GM19238 (cell line): ENCODE results near the gene SPINT4.
A peak's percentile ranks its signal among the peaks of the same experiment; 100 is the strongest.
"Not testable (repeated sequence)": the region's sequence is repeated elsewhere in the genome, so short reads cannot be mapped to it uniquely, and the experiment has no call there.

Experiments used
- DNase-seq: peaks from one replicate; pipeline ENCODE4 v3.0.0; 2011; ENCODE audit warnings: low spot score; ENCODE audit not compliant: insufficient read length

The SPINT4 gene

DNA sequence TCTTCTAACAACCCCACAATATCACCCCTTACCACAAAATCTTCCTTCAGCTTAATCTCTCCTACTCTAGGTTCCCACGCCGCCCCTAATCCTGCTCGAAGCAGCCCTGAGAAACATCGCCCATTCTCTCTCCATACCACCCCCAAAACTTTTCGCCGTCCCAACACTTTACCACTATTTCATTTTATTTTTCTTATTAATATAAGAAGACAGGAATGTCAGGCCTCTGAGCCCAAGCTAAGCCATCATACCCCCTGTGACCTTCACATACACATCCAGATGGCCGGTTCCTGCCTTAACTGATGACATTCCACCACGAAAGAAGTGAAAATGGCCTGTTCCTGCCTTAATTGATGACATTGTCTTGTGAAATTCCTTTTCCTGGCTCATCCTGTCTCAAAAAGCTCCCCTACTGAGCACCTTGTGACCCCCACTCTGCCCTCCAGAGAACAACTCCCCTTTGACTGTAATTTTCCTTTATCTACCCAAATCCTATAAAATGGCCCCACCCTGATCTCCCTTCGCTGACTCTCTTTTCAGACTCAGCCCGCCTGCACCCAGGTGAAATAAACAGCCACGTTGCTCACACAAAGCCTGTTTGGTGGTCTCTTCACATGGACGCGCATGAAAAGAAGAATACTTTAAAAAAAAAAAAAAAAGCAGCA is 42.6 kb downstream of the SPINT4 start:
- DNase-seq, result not testable (repeated sequence)

DNA sequence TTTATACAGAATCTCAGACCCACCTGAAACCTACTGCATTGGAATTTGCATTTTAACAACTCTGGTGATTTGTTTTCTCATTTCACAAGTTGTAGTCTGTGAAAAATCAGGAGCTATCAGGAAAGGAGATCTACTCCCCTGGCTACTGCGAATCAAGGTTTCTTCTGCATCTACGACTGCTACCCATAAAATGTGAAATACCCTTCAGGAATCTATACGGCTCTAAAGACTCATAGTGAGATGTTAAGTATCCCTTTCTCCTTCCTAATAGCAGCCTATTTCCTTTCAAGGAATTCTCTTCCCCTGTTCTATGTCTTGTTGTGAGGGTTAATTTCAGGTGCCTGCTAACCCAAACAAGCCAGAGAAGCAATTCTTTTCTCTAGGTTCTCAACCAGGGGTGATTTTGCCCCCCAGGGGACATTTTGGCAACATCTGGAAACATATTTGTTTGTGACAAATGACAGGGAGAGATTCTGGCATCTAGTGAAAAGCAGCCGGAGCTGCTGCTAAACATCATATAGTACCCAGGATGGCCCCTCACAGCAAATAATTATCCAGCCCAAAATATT is 43.2 kb downstream of the SPINT4 start:
- no peak for DNase-seq

- no peak for DNase-seq
These were observed 43.8 kb downstream of the SPINT4 start for GRCh38 chr20:45765980-45766379.

- DNase-seq, result no peak
These were observed 46.3 kb downstream of the SPINT4 start for GRCh38 chr20:45768479-45768878.

DNA sequence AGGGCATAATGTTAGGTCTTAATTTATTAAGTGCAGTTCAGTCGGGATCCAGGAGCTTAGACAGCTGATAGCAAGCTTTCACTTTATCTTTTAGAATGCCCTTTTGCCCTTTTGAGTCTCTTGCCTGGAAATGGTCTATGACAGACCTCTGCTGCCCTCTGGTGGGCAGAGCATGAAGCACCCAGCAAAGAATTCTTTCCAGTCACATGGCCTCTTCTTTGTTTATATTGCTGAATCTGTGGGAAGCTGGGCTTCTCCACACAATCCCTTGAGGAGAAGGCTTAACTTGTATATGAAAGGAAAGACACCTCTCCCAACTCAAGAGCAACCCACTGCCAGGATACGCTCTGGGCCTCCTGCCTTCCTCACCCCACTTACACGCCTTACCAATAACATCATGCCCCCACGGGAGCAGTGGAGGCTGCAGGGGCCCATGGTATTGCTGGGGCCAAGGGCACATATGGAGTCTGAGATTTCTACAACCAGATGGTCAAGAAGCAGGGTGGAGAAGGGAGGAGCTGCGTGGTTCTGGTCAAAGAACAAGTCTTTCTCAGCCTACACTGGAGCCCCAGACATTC is 49.1 kb downstream of the SPINT4 start:
- peak; percentile 57 for DNase-seq

GRCh38 chr20:45772693-45773092 is 50.5 kb downstream of the SPINT4 start:
- DNase-seq, result no peak

- DNase-seq, result no peak
These were observed 52.8 kb downstream of the SPINT4 start for GRCh38 chr20:45774945-45775344.

DNA sequence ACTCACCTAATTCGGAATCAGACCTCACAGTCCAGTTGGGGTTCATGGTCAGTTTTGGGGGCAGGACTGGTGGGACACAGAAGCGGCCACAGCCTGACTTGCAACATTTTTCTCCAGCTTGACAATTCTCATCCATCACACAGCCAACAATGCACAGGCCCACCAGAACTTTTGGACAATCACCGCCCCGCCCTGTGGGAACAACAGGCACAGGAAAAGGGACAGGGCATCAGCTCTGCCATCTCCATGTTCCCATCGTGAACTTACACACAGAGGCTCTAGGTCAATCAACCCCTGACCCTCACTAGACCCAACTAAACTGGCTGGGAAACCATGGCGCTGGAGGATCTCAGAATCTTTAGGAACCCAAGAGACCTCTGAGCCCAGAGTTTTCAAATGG is 53.3 kb downstream of the SPINT4 start:
- DNase-seq, result no peak
